Right lobe of liver (tissue), 6 donors: Measurements from ENCODE around the gene SORL1. TPM values are rescaled to one million over a fixed set of nuclear protein-coding genes. Genes with fewer than 3 reads are reported as not detected.

Source experiments
- ATAC-seq, 4 donors: fragments of 200-7000 bp; cut with Tn5 transposase; one replicate each; pipeline ENCODE4 v1.9.1; 2020; ENCODE audit warnings: mild to moderate bottlenecking in 4 of 4, moderate library complexity in 4 of 4
- DNase-seq, 3 donors: peaks; one replicate each; pipeline ENCODE4 v3.0.0-alpha.2; 2020
- H3K27ac ChIP-seq, 3 donors: fragments of 200-600 bp; one replicate each; pipeline ENCODE4 v1.8.0; 2022
- H3K27me3 ChIP-seq, 2 donors: fragments of 200-600 bp; one replicate each; pipeline ENCODE4 v1.8.0; 2022
- H3K36me3 ChIP-seq, 4 donors: fragments of 200-600 bp; sonication (generic) in 1 of 4; one replicate each; pipeline versions ENCODE4 v1.5.1 to v1.8.0; 2017 to 2022; ENCODE audit warnings: control low read depth in 1 of 4
- H3K4me1 ChIP-seq, 4 donors: fragments of 200-600 bp; sonication (generic) in 1 of 4; one replicate each; pipeline versions ENCODE4 v1.5.1 to v1.8.0; 2017 to 2022; ENCODE audit warnings: control low read depth in 1 of 4
- H3K4me3 ChIP-seq, 3 donors: fragments of 200-600 bp; one replicate each; pipeline ENCODE4 v1.8.0; 2022
- H3K9me3 ChIP-seq, 4 donors: fragments of 200-600 bp; sonication (generic) in 1 of 4; one replicate each; pipeline versions ENCODE4 v1.5.1 to v1.8.0; 2017 to 2022; ENCODE audit warnings: control low read depth in 1 of 4
- CTCF ChIP-seq, 4 donors: fragments of 200-600 bp in 3 of 4; fragments of 450-650 bp in 1 of 4; IDR thresholded peaks; one replicate each; pipeline versions ENCODE4 v1.5.1 to v1.8.0; 2016 to 2022; ENCODE audit warnings: antibody characterized with exemption in 4 of 4, mild to moderate bottlenecking in 2 of 4
- POLR2A ChIP-seq: fragments of 450-650 bp; IDR thresholded peaks from one replicate; pipeline ENCODE4 v1.6.1; 2017; ENCODE audit warnings: antibody characterized with exemption, mild to moderate bottlenecking
- WGBS: methylation state at CpG from one replicate; pipeline ENCODE4 v1.1.6; 2018; ENCODE audit warnings: low coverage, low lambda C conversion rate; ENCODE audit not compliant: insufficient coverage; ENCODE audit errors: missing lambda C conversion rate; 5-methylcytosine and 5-hydroxymethylcytosine counted together
- intact Hi-C, 2 donors: fragments of 100-400 bp; cut with DNase I; formaldehyde crosslinking; loops; one replicate each; pipeline versions ENCODE4 v1.11.2 to v1.14.1; 2022
- total RNA-seq, 6 experiments: library from RNA; depleted of rRNA in 2 of 6; stranded (reverse); fragments of >200 nt in 2 of 6; fragmentation: NEBNext Ultra II Directional in 3 of 6; extraction: Animal tissue kit (Norgen Biotek cat#: 25700) in 3 of 6; gene quantifications; one replicate each; pipeline versions ENCODE4 v1.1.0 to v1.2.4, GENCODE V29; 2016 to 2023
- donor health status: DM: no; HTN: yes; CAD: no.
- donor health status: DM: no; HTN: no; CAD: no.
- donor health status: DM: no; HTN: no; CAD: no.
- donor health status: DM: no; HTN: yes; CAD: no.
- donor health status: DM: no; HTN: yes; CAD: no.

SORL1 gene
- total RNA-seq, 6 experiments from 2014 or later, result 45.2 to 137 (median 73.8) TPM

- no peaks in the 10 kb centered on the region for H3K27me3 ChIP-seq
- 53% methylated on average over 5 of the region's 7 CpGs for WGBS
- H3K4me3 ChIP-seq, result no peak overlapping the region
- no peaks in the 10 kb centered on the region for H3K36me3 ChIP-seq
- peaks cover 0 to 30% (median 10%) of the 10 kb centered on the region in 4 donors for H3K4me1 ChIP-seq
- ATAC-seq (peak; percentile 36 to 59 (median 55)), DNase-seq (peak in 1 of 3 donors; percentile 61)
- intact Hi-C loops, result no loop called here
- peak overlapping the region in 1 of 3 donors; percentile 35 for H3K27ac ChIP-seq
- TF ChIP-seq POLR2A (no peak), CTCF (IDR thresholded peaks at IDR 0.05) (no peak)
- no peaks in the 10 kb centered on the region for H3K9me3 ChIP-seq
These were observed 33.4 kb upstream of the SORL1 start for GRCh38 chr11:121418625-121419114.

GRCh38 chr11:121419836-121420235 lies 32.3 kb upstream of the SORL1 start:
- TF ChIP-seq POLR2A (no peak), CTCF (IDR thresholded peaks at IDR 0.05) (no peak)
- ATAC-seq, result no peak
- WGBS, result 48% methylated on average over 4 of the region's 4 CpGs
- intact Hi-C loops, result no loop called here
- Histone ChIP-seq H3K36me3 (no peaks in the 10 kb centered on the region), H3K27ac (no peak overlapping the region), H3K9me3 (no peaks in the 10 kb centered on the region), H3K4me3 (no peak overlapping the region), H3K4me1 (peaks cover 0 to 30% (median 10%) of the 10 kb centered on the region in 4 donors), H3K27me3 (no peaks in the 10 kb centered on the region)
- DNase-seq, result no peak

GRCh38 chr11:121420398-121420797 lies 31.7 kb upstream of the SORL1 start:
- H3K27ac ChIP-seq, result no peak overlapping the region
- H3K9me3 ChIP-seq, result no peaks in the 10 kb centered on the region
- TF ChIP-seq CTCF (IDR thresholded peaks at IDR 0.05) (no peak), POLR2A (no peak)
- H3K36me3 ChIP-seq, result no peaks in the 10 kb centered on the region
- no peak for ATAC-seq
- H3K27me3 ChIP-seq, result no peaks in the 10 kb centered on the region
- no peak overlapping the region for H3K4me3 ChIP-seq
- intact Hi-C loops, result no loop called here
- peaks cover 0 to 30% (median 10%) of the 10 kb centered on the region in 4 donors for H3K4me1 ChIP-seq
- DNase-seq, result no peak
- 85% methylated on average over 2 of the region's 2 CpGs for WGBS

GRCh38 chr11:121421149-121421901 lies 30.8 kb upstream of the SORL1 start:
- ATAC-seq (no peak), DNase-seq (no peak)
- no peak overlapping the region for H3K27ac ChIP-seq
- 84% methylated on average over 4 of the region's 4 CpGs for WGBS
- no peak for TF ChIP-seq POLR2A
- TF ChIP-seq CTCF (IDR thresholded peaks at IDR 0.05), result no peak
- H3K27me3 ChIP-seq, result no peaks in the 10 kb centered on the region
- H3K4me3 ChIP-seq, result no peak overlapping the region
- intact Hi-C loops, result no loop called here
- H3K36me3 ChIP-seq, result no peaks in the 10 kb centered on the region
- H3K4me1 ChIP-seq, result peaks cover 0 to 20% (median 10%) of the 10 kb centered on the region in 4 donors
- no peaks in the 10 kb centered on the region for H3K9me3 ChIP-seq
